NCI-H69 (cell line): Measurements from ENCODE around the gene DGCR6L.
"Not testable (repeated sequence)": the region's sequence is repeated elsewhere in the genome, so short reads cannot be mapped to it uniquely, and the experiment has no call there.

Experiments used
- DNase-seq: peaks from one replicate; lab custom pipeline; 2025; lab: John Stamatoyannopoulos, UW

Gene DGCR6L

DNA sequence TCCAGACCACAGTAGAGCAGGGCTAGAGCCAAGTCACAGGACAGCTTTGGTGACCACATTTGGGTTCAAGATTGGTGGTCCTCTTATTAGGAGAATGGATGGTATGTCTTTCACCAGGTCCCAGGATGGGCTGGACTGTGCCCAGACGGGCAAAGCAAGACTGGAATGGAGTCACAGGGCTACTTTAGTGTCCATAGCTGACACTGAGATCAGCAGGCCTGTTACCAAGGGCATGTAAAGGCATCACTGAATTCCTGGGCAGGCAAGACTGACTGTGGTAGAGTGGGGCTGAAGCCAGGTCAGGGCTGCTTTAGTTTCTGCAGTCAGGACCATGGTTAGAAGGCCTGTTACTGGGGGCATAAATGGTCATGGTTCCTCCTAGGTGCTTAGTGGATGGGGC lies 6.1 kb upstream of the DGCR6L start:
- DNase-seq, result not testable (repeated sequence)

DNA sequence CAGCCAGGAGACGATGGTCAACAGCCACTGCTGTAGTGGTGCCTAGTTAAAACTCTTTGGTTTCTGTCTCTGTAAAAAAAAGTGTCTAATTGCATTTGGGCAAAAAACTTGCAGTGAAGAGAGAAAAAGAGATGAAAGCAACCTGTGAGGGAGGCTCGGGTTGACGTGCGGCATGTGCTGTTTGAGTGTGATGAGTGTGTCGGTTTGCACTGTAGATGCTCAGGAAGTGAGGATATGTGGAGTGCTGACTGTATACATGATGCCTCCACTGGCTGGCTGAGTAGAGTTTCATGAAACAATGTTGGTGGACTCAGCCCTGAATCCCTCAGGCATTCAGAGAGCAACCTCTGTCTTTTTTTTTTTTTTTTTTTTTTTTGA lies 4.3 kb upstream of the DGCR6L start:
- DNase-seq, result no peak

DNA sequence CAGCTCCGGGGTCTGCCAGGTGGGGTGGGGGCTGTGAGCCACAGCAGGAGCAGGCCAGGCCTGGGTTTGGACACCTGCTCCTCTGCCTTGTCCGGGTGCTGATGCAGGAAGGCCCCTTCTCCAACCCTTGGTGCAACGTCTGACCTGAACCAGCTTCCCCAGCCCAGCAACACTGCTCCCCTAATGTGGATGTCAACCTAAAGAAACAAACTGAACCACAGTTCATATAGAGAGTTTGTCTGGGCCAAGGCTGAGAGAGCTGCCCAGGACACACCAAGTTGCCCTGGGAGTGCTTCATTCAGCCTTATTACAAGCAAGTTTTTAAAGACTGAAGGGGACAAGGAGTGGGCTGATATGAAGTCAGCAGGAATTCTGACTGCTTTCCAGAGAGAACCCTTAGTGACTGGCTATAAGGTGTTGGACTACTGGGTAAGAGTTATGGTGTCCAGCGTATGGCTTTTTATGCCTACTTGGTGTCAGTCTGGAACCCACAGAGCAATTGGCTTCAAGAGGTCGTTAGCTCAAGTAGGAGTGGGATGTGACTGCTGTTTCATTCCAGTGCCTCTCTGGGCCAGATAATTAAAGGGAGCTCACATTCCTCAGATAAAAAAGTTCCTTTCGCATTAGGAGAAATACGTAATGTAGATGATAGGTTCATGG lies 1.8 kb upstream of the DGCR6L start:
- DNase-seq, result not testable (repeated sequence)

DNA sequence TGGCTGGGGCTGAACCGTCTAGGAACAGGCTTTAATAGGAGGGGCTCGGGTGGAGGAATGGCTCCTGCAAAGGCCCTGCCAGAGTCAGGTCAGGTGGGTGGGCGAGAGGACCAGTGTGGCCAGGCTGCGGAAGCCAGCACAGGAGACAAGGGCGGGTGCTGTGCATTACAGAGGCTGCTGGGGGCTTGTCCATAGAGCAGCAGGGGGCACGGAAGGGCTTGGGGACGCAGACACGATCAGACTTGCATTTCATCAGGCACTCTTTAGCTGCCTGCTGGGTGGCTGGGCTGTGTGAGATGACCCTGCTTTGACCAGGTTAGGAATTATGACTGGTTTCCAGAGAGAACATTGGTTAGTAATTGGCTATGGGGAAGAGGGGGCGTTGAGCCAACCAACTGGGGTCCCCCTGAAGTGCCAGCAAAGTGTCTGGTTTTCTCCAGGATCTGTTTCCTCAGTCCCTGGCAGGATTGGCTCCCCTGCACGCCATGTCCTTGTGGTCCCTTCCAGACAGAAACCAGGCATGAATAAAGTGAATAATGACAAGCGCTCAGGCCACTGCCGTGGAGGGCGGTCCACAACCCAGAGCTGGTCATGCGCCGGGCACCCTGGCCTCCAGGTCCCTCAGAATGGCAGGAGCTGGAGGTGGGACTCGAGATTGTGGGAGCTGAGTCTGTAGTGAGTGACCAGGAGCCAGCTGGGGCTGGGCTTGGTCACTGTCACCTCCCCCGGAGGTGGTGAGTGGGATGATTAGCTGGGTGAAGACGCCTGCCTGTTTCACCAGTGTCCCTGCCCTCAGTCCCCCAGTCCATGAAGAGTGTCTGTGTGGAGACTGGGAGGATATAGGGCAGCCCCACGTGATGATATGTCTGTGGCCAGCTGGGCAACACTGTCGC lies 1.0 kb upstream of the DGCR6L start:
- DNase-seq, result not testable (repeated sequence)

DNA sequence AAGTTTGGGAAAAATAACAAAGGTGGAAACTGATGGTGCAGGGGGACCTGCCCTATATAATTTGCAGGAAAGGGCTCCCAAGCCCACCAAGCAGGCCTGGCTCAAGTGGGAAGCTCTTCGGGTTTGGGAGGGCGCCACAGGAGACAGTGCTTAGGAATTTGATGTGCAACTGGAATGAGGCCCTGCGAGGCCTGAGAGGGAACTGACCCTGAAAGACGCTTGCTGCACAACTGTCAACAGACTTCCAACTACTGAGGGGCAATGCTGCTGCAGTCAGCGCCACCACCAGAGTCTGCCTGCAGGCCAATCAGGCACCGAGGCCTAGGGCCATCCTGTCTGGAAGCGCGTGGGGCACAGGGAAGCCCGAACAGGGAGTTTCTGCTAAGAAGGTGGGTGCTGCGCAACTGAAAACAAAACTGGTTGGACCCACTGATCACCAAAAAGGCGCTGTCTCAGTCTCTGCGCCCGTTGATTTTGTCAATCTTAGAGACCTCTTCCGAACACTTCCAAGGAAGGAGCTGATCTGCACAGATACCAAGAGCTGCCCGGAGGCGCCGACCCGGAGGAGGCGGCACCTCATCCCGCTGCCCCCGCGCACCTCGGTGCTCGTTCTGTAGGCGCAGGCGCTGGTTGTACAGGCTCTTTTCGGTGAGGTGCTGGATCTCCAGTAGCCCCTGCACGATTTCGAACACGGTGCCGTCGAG lies 667 bp downstream of the DGCR6L start:
- peak; percentile 42 for DNase-seq

DNA sequence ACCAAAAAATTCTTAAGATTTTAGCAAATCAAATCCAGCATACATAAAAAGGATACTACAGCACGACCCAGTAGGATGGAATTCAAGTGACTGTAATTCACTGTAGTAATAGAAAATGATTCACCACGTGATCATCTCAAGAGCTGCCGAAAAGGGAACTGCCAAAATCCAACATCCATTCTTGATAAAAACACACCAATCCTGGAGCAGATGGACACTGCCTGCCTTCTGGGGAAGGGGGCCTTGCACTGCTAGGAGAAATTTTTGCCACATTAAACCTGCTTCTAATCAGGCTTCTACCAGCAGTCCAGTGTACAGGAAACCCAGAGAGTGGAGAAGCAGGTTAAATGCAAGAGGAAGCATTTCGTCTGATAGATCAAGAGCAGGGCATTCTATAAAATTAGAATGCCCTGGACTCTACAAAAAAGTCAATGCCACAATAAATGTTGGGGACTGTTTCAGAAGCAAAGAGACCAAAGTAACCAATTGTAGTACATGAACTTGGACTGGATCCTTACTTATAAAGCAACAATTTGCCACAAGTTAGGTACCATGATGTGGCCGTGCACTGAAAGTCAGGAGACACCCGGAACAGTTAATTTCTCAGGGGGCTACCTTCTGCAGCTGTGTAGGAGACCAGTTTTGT lies 1.7 kb downstream of the DGCR6L start:
- not testable (repeated sequence) for DNase-seq

DNA sequence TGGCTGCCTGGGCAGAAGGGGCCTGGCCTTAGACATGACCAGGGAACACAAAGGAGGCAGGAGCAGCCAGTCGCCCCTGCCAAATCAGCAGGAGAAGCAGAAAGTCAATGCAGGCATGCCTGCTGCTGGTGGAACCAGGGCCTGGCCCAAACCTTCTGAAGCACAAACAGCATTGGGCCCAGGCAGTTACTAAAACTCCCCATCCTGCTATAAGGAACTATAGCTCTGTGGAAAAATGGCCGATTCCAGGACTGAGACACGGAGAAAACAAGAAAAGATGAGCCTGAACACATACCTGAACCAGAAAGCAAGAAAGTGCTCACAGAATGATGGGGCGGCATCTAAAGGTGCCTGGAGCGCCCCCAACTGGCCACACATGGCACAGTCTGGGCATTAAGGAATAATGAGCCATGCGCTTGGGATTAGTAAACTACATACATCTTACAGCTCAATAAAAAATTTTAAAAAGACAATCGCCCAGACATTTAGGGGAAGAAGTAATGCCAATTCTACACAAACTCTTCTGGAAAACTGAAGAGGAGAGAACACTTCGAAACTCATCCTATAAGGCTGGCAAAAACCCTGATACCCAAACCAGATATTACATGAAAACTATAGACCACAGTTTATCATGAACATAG lies 2.3 kb downstream of the DGCR6L start:
- not testable (repeated sequence) for DNase-seq

DNA sequence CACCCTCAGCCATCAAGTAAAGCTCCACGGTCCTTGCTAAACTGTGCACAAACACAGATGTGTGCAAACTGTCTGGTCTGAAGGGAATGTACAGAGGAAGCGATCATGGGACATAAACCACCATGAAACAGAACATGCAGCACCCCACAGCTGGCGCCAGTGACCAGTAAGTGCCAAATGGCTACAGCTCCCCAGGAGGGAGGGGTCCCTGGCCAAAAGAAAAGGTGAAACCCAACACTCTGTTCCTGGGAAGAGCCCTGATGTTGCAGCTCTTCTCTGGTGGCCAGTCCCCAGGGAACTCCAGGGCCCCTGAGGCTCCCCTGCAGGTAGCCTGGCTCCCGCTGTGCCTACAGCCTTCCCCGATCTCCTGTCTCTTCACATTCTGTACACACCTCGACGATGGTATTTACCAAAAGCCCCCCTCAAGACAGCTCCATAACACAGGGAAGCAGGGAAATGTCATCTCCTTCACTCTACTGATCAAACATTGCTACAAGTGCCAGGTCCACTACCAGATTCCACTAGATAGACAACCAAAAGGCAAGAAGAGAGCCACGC lies 2.9 kb downstream of the DGCR6L start:
- DNase-seq, result peak; percentile 25

DNA sequence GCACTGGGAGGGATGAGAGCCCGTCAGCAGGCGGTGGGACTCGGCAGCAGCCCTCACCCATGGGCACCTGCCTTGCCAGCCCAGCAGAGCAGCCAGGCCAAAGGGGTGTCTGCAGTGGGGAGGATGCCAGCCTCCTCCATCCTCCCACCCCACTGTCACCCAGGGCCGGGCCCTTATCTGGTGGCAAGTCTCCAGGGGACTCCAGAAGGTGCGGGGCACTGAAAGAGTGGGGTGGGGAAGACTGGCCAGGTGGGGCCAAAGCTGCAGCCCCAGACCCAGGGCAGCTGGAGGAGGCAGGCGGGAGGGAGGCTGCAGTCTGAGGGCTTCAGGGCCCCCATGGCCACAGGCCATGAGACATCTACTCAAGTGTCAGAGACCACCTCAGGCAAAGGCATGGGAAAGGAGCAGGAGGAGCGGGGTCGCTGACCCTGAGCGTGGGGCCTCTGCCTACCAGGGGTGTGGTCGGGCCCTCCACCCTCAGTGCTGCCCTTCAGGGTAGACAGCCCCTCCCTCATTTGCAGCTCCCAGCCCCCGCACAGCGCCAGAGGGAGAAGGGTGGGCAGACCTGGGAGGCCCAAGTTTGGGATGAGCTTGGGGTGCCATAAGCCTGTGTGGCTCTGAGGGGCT lies 3.5 kb downstream of the DGCR6L start:
- no peak for DNase-seq

DNA sequence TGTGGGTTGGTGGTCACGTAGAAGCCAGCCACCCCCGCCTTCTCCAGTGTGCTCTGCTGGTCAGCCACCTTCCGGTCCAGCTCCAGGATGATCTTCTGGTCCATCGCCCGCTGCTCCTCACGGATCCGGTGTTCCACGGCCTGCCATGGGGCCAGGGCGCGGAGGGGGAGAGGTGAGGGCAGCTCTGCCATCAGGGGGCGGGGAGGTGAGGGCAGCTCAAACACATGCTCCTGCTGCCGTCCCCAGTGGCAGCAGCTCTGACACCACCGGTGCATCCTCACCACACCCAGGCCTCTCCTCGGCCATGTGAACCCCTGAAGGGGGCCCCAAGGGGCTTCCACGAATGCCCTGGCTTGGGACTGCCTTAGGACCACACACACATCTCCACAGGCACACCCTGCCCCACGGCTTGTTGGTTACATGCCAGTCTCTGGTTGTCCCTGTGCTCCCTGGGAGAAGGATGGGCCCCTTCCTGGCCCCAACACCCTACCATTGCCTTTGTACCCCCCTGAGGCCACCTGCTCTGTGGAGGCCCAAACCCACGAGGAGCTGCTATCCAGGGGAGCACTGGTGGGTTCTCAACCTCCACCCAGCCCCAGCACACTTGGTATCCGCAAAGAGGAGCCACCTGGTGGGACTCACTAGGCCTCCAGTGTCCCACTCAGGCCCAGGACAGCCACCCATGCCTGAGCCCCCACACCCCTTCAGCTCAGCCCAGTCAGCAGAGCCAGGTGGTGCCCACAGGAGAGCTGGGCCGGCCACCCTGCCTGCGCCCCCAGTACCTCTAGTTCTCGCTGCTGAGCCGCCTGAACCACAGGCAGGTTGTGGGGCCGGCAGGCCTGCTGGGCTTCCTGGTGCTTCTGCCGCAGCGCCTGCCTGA lies 4.3 kb downstream of the DGCR6L start:
- no peak for DNase-seq

DNA sequence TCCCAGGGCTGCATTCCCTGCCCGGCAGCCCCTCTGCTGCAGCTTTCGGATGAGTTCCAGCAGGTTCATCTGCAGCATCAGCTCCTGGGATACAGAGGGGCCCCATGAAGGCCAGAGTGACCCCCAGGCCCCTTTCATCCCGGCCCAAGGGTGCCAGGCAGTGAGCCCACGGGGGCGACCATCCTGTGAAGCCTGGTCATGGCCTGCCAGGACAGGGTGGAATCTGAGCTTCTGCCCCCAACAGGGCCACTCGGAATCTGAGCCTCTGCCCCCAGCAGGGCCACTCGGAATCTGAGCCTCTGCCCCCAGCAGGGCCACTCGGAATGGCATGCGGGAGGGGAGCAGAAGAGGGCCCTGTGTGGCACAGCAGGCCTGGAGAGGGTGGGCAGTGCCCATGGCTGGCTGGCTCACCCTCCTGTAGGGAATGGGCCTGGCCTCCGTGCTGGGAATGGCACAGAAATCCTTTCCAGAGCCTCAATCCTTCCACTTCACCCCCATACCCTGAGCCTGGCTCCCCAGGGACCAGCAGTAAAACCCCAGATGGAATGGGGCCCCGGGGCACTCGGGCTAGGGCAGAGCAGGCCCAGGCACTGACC lies 5.0 kb downstream of the DGCR6L start:
- DNase-seq, result not testable (repeated sequence)

DNA sequence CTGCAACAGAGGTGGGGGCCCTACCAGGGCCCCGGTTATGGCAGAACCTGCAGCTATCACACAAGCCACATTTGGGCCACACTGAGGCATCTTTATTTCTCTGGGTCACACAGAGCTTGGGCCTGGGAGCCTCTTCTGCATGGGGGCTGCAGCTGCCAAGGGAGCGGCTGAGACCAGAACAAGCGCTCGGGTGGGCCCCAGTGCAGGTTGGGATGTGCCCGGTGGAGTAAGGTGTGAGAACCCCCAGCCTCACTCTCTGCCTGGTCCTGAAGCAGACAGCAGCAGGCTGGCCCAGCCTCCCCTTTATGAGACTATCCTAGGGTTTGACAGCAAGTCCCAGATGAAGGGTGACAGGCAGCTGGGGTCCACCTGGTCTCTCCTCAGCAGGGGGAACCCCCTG lies 5.7 kb downstream of the DGCR6L start:
- DNase-seq, result not testable (repeated sequence)

DNA sequence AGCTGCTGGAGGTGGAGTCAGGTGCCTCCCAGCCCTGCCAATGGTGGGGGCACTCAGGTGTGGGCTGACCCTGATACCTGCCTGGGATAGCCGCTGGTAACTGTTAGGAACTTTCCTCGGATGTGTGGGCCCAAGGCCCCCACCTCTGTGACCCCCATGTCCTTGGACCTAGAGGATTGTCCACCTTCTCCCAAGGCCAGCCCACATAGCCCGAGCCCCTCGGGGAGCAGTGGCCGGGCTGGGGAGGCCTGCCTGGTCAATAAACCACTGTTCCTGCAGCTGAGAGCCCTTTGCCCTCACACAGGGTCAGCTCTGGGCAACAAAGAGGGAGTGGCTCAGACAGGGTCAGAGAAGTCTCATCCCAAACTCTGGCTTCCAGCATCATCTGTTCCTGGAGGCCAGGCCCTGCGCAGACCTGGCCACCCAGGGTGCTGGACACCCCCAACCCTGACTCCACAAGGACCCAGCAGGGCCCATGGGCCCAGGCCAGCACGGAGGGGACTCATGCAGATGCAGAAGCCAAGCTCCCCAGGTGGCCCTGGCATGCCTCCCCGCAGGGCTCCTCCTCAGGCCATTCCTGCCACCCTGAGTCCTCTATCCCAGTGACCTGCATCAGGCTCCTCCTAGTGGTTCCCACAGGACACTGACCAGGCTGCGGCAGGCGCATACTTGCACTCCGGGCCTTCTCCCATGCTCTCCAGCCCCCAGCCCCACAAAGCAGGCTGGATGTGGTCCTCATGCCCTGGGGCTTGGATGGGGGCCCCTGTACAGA lies 6.4 kb downstream of the DGCR6L start:
- peak; percentile 3 for DNase-seq

DNA sequence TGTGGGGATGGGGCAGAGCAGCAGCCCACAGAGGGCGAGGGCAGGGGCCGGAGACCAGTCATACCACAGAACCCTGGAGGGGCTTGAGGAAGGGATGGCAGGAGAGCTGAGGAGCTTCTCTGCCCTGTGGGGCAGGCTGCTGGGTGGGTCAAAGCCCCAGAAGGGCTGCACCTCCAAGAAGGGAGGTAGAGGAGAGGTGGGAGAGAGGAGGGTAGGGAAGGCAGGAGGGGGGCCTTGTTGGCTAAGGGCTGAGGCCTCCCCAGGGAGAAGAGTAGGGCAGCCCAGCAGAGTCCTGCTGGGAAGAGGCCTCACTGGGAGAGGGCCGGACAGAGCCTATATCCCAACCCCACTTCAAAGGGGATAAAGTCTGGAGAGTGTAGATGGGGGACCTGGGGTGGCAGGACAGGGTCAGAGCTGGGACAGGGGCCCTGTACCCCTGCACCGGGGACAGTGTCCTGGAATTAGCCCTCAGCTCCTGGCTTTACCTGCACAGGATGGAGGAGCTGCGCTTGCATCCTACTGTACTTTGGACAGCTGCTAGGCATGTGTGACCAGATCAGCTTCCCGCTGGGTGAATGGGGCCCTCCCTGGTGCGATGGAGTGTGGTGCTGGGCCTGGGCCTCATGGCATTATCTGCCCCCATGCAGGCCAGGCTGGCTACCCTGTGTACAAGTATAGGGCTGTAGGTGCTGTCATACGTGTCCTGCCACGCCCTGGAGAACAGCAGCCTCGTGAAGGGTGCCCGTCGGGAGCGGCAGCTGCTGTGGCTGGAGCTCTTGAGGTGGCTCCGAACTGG lies 7.3 kb downstream of the DGCR6L start:
- no peak for DNase-seq

DNA sequence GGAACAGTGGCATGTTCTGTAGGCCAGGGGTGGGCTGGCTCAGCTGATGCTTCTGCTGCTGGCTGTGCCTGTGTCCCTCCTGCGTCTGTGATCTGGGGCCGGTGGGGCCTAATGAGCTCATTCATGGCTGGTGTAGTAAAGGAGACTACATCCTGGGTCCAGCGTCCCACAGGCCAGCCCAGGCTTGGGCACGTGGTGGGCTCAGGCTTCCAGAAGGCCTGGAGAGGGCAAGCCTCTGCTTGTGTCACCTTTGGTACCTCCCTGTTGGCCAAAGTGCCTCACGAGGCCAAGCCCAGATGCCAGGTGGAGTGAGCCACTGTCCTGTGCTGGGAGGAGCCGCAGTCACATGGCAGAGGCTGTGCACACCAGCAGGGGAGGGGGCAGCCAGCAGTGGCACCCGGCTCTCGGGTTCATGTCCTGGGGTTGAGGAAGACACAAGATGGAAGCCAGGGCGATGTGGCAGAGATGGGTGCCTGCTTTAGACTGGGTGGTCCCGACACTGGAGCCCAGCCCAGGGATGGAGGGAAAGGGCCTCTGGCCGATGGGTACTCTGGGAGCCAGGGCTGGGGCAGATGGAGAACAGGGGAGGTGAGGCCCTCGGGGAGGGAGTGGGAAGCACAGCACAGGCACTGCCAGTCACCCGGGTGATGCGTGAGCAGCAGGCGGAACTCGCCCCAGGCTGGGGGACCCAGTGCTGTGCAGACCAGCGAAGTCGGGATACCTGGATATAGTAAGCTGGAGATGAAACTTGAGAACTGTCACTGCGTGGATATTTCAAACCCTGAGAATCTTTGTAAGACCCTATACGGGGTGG lies 8.4 kb downstream of the DGCR6L start:
- not testable (repeated sequence) for DNase-seq

DNA sequence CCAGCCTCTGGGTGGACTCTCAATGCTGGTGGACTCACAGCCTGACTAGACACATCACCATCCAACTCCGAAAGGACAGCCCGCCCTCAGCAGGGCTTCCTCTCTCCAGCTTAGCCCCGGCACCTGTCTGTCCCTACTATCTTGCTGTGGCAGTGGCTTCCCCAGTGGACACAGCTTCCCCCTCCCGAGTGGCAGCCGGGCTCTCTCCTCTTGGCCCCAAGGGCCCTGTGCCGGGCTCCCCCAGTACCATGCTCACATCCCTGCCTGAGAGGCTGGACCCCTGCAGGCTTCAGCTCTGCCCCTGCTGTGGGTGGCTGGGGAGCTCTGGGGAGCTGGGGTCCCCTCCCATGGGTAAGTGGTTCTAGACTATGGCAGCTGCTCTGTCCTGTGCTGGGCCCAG lies 9.1 kb downstream of the DGCR6L start:
- DNase-seq, result not testable (repeated sequence)

DNA sequence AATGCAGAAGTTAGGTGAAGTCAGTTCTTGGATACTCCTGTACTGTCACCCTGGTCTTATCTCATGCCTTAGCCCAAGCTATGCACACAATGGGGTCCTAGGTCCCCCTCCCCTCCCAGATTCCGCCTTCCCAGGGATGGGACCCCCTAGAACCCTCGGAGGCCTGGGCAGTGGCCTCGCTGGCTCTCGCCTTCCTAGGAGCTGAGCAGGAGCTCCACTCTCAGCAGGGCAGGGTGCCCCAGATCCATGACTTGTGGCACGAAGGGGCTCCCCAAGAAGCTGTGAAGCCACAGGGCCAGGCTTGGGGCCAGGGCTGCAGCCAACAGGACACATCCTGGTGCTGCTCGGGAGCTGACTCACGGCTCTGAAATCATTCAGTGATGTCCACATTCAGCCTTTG lies 9.7 kb downstream of the DGCR6L start:
- not testable (repeated sequence) for DNase-seq
